Adrenal gland (tissue), 5 donors: Measurements from ENCODE around the gene TMEM238L.

Experiments
- POLR2A ChIP-seq, 2 donors: fragments of 450-650 bp; IDR thresholded peaks; one replicate each; pipeline ENCODE4 v1.6.1; 2017; ENCODE audit warnings: antibody characterized with exemption in 2 of 2, mild to moderate bottlenecking in 2 of 2, moderate library complexity in 1 of 2
- TF ChIP-seq, protein P1 (sequence below), 6 experiments: fragments of 450-650 bp in 4 of 6; fragments of 200-600 bp in 2 of 6; sonication (generic) in 1 of 6; IDR thresholded peaks; 1 replicate in 5 of 6; 2 replicates in 1 of 6; pipeline versions ENCODE4 v1.5.1 to v1.8.0; 2016 to 2021; ENCODE audit warnings: antibody characterized with exemption in 6 of 6, mild to moderate bottlenecking in 2 of 6, moderate library complexity in 1 of 6
- donor health status: DM: no; HTN: no; CAD: no.

GRCh38 chr17:10836145-10836544, 32.2 kb upstream of the TMEM238L start:
- TF ChIP-seq, protein P1, sequence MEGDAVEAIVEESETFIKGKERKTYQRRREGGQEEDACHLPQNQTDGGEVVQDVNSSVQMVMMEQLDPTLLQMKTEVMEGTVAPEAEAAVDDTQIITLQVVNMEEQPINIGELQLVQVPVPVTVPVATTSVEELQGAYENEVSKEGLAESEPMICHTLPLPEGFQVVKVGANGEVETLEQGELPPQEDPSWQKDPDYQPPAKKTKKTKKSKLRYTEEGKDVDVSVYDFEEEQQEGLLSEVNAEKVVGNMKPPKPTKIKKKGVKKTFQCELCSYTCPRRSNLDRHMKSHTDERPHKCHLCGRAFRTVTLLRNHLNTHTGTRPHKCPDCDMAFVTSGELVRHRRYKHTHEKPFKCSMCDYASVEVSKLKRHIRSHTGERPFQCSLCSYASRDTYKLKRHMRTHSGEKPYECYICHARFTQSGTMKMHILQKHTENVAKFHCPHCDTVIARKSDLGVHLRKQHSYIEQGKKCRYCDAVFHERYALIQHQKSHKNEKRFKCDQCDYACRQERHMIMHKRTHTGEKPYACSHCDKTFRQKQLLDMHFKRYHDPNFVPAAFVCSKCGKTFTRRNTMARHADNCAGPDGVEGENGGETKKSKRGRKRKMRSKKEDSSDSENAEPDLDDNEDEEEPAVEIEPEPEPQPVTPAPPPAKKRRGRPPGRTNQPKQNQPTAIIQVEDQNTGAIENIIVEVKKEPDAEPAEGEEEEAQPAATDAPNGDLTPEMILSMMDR (IDR thresholded peaks at IDR 0.05): no peak
- TF ChIP-seq POLR2A (IDR thresholded peaks at IDR 0.05): no peak
